SK-N-DZ (cell line): ENCODE results near the gene TSPAN9.

Source experiments
- DNase-seq: peaks from one replicate; pipeline ENCODE4 v3.0.0-alpha.2; 2015; ENCODE audit warnings: low spot score

Gene TSPAN9

GRCh38 chr12:3186546-3187215, 109.5 kb downstream of the TSPAN9 start:
- DNase-seq = no peak

GRCh38 chr12:3187846-3188770, 110.9 kb downstream of the TSPAN9 start:
- no peak for DNase-seq

- no peak for DNase-seq
These were observed 112.1 kb downstream of the TSPAN9 start for GRCh38 chr12:3189282-3189681.

GRCh38 chr12:3190101-3190500, 112.9 kb downstream of the TSPAN9 start:
- peak; percentile 68 for DNase-seq

- no peak for DNase-seq
These were observed 114.3 kb downstream of the TSPAN9 start for GRCh38 chr12:3191450-3191849.

- DNase-seq = no peak
These were observed 115.0 kb downstream of the TSPAN9 start for GRCh38 chr12:3192221-3192620.

- DNase-seq = no peak
These were observed 116.0 kb downstream of the TSPAN9 start for GRCh38 chr12:3193131-3193530.

GRCh38 chr12:3193755-3194154, 116.6 kb downstream of the TSPAN9 start:
- no peak for DNase-seq

GRCh38 chr12:3195337-3195736, 118.2 kb downstream of the TSPAN9 start:
- no peak for DNase-seq

GRCh38 chr12:3195859-3196483, 118.8 kb downstream of the TSPAN9 start:
- no peak for DNase-seq

- DNase-seq = no peak
These were observed 119.3 kb downstream of the TSPAN9 start for GRCh38 chr12:3196488-3196887.

GRCh38 chr12:3197131-3197818, 120.1 kb downstream of the TSPAN9 start:
- DNase-seq = no peak

GRCh38 chr12:3199551-3200031, 122.4 kb downstream of the TSPAN9 start:
- peak; percentile 86 for DNase-seq

GRCh38 chr12:3200032-3200617, 122.9 kb downstream of the TSPAN9 start:
- peak; percentile 91 for DNase-seq

GRCh38 chr12:3200814-3201233, 123.6 kb downstream of the TSPAN9 start:
- no peak for DNase-seq

- DNase-seq = no peak
These were observed 124.3 kb downstream of the TSPAN9 start for GRCh38 chr12:3201339-3202051.

- DNase-seq = no peak
These were observed 124.9 kb downstream of the TSPAN9 start for GRCh38 chr12:3202096-3202495.

GRCh38 chr12:3202734-3203446, 125.7 kb downstream of the TSPAN9 start:
- DNase-seq = peak; percentile 59

GRCh38 chr12:3203713-3204112, 126.5 kb downstream of the TSPAN9 start:
- no peak for DNase-seq

GRCh38 chr12:3204143-3204542, 127.0 kb downstream of the TSPAN9 start:
- DNase-seq = peak; percentile 44
